Stimulated activated CD4-positive, alpha-beta T cell treated with anti-CD3 and anti-CD28 coated beads, Interleukin-12 subunit alpha, Interleukin-12 subunit beta, amount 100 ng/mL, for 24 hours (primary cell): ENCODE results near the gene DYRK1B.
A peak's percentile ranks its signal among the peaks of the same experiment; 100 is the strongest.

Experiments
- DNase-seq, 2 experiments: peaks; one replicate each; pipeline ENCODE4 v3.0.0-alpha.2; 2020; ENCODE audit warnings: low read depth in 2 of 2

Gene DYRK1B

DNA sequence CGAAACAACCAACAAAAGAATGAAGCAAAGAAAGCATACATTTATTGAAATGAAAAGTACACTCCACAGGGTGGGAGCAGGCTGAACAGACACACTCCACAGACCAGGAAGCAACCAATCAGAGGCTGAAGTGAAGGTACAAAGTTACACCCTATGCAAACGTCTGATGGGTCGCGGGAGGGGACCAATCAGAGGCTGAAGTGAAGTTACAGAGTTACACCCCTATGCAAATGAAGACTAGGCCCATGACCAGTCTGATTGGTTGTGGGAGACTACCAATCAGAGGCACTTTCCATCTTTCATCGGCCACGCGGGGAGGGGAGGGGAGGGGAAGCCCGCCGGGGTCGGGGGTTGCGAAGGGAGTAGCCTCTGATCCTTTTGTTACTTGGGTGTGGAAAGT is 24.6 kb upstream of the DYRK1B start:
- DNase-seq: no peak

- no peak for DNase-seq
These were observed 18.9 kb upstream of the DYRK1B start for GRCh38 chr19:39852882-39853281.

DNA sequence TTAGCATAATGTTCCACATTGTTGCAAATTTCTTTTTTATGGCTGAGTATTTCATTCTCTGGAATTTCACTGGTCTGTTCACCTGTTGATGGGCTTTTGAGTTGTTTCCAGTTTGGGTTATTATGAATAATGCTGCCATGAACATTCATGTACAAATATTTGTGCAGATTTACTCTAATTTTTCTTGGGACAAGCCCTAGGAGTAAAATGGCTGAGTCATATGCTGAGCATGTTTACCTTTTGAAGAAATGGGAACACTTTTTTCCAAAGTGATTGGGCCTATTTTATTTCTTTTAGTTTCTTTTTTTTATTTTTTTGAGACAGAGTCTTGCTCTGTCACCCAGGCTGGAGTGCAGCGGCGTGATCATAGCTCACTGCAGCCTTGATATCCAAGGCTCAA is 16.9 kb upstream of the DYRK1B start:
- DNase-seq: no peak

DNA sequence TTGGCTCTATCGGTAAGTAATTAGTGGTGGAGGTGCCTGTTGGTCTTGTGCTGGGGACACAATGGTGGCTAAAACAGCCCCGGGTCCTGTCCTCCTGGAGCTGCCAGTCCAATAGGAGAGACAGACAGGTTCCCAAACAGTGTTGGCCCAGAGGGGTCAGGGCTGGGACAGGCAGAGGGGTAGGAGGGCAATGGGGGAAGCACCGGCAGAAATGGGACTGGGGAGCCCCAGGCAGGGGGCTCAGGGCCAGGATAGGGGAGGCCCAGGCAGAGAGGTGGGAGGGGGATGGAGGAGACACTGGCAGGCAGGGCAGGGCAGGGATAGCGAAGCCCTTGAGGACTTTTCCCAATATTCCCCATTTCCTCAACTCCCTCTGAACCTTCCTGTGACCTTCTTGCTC is 14.4 kb upstream of the DYRK1B start:
- no peak for DNase-seq

DNA sequence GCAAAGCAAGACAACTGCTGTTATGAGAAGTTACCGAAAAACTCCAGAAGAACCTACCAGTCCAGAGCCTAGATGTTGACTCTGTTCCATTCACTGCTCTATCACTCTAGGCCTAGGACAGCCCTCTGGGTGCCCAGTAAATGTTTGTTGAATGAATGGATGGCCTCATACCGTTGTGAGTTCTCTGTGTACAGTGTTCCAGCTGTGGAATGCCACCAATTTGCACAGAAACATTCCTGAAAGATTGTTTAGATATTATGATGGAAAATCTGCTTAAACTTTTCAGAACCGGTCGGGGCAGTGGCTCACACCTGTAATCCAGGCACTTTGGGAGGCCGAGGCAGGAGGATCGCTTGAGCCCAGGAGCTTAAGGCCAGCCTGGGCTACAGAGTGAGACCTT is 13.6 kb upstream of the DYRK1B start:
- no peak for DNase-seq

GRCh38 chr19:39846678-39847486 is 12.9 kb upstream of the DYRK1B start:
- no peak for DNase-seq

- peak; percentile 96 for DNase-seq
These were observed 12.1 kb upstream of the DYRK1B start, which contains the start of gene FBL for GRCh38 chr19:39845933-39846677. TSS of gene FBL (minus strand) at chr19:39846379. CDS start at chr19:39846300, 79 bp downstream.

GRCh38 chr19:39845584-39845932 is 11.6 kb upstream of the DYRK1B start:
- DNase-seq: no peak

DNA sequence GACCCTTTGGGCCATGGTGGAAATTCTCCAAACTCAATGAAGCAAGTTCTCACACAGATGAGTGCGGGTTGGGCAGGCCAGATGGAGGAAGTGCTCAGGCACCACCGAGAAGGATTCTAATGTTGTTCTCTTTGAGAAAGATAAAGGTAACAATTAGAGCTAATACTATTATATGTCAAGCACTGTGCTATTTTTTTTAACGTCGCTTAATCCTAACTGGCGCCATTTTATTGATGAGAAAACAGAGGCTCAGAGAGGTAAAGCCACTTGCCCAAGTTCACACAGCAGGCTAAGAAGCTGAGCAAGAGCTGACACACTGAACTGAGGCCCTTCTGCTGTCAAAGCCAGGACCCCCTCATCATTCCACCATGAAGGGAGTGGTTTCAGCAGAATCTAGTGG is 11.2 kb upstream of the DYRK1B start:
- no peak for DNase-seq

DNA sequence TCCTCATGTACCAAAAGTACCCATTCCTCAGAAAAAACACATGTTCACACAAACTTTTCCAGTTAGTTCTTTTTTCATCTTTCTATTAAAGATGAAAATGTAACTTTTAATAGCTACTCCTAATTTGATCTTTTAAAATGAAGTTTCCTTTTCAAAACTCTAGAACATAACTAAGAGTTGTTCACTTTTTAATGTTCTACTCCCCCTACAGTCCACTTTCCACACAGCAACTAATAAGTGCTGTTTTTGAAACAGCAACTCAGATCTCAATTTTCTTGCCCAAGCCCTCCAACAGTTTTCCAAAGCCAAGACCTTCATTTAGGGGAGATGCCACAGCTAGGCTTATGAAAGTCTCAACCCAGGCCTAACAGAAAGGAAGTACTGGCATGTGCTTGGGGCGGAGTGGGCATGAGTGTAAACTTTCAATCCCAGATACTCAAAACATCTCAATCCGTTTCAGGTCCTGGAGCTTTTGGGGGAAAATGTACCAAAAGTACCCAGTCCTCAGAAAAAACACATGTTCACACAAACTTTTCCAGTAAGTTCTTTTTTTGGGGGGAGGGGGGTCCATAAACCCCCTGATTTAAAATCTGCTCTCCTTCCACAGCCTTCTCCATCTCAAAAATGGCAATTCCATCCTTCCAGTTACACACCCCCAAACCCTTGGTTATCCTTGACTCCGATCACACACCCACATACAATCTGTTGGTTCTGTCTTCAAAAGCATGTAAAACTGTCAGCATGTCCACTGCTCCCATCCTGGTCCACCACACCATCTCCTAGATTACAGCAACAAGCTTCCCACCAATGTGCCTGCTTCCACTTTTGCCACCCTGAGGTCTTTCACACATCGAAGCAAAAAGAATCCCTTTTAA is 10.2 kb upstream of the DYRK1B start:
- DNase-seq: no peak

- no peak for DNase-seq
These were observed 8.9 kb upstream of the DYRK1B start for GRCh38 chr19:39842693-39843435.

DNA sequence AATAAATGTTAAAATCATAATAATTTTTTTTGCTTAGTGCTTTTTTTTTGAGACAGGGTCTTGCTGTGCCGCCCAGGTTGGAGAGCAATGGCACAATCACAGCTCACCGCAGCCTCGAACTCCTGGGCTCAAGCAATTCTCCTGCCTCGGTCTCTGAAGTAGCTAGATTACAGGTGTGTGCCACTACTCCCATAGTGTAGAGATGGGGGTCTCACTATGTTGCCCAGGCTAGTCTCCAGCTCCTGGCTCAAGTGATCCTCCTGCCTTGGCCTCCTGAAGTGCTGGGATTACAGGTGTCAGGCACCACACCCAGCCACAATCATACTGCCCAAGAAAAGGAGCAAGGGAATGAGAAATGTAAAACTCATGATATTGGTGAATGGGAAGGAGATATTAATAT is 7.1 kb upstream of the DYRK1B start:
- DNase-seq: no peak

- no peak for DNase-seq
These were observed 6.5 kb upstream of the DYRK1B start for GRCh38 chr19:39840492-39840891.

GRCh38 chr19:39839678-39840327 is 5.8 kb upstream of the DYRK1B start:
- no peak for DNase-seq

DNA sequence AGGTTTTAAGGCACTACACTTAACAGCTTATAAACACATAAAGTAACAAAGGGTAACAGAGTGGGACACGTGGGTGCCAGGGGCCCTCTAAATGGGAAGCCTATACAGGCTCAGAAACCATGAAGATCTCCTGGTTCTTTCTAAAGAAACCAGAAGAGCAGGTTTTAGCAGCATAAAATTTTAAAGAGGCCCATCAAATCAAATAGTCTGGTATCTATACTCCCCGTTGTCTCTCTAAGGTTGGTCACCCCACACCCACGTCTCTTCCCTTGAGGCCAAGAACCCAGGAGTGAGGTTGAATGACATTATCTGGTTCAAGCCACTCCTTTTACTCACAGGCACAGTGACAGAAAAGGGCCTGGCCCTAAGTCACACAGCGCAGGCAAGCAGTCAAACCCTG is 4.6 kb upstream of the DYRK1B start:
- DNase-seq: no peak

- DNase-seq: no peak
These were observed 4.0 kb upstream of the DYRK1B start for GRCh38 chr19:39837978-39838377.

DNA sequence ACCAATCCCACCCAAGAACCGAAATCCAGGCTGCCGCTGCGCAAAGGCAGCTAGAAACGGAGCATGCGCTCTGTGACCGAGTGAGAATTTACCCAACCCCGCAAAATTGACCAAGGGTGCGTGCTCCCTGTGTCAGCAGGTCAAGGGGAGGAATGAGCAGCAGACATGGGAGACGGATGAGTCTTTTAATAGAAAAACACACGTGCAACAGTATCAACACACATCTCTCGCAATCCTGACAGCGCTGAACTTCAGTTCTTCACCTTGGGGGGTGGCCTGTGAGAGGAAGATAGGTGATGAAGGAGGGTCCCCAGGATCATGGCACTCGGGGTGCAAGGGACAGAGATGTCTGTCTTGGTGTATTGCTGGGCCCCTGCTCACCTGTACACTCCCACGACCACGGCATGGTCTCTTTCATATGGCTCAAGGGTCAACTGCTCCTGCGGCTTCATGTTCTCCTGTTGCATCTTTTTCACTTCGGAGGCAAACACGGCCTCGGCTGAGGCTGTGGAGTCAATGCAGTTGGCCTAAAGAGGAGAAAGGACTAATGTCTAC is 402 bp upstream of the DYRK1B start:
- DNase-seq: no peak

DNA sequence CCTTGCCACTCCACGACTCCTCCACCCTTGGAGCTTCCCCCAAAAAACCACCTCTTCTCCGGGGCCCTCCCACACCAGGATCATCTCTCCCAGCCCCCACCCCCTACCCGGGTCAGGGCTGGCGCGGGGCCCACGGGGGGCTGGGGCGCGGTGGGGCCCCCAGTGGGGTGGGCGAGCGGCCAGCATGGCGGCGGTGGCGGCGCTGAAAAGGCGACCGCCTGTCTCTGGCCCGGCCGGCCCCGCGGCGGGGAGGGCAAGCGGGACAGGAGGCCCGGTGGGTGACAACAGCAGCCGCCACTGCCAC is 850 bp downstream of the DYRK1B start:
- no peak for DNase-seq

DNA sequence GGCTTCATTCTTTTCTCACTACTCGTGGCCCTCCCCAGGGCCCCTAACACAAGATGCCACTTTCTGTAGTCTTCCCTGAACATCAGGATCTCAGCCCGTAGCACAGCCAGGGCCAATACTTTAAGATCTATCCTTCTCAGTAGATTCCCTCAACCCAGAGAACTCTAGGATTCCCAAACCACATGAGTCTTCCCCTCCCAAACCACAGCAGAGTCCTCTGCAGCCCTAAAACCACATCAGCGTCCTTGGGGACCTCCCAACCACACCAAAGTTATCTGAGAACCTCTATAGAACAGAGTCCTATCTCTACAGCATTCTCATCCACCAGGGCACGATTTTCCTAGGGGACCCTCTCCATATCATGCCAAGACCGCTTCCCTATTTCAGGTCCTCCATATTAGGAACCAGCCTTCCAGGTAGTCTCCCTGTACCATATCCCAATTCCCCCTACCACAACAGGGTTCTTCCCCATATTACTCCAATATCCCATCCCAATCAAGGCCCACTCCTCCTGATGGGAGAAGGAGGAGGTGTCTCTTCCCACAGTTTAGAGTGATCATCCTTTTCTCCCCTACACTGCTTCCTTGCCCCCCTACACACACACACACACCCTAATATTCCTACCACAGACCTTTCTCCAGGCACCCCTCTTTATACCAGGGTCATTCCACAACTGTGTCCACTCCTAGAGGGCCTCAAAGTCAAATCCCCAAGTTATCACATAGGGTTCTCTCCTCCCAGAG is 1.4 kb downstream of the DYRK1B start:
- DNase-seq: no peak

DNA sequence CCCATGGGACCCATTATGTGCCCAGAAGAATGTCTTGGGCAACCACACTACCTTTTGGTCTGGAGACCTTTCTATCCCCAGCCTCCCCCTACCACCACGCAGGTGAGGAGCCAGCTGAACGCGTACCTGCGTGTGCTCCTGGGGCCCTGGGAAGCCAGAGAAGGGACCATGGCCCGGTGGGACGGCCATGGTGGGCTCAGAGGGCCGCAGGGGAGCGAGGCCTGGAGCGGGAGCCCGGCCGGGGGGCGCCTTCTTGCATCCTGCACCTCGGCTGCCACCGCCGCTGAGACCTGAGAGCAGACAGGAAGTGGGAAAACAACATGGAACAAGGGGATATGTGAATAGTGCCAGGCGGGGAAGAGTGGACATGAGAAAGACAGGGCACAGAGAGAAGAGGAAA is 2.3 kb downstream of the DYRK1B start:
- no peak for DNase-seq
